ENCODE measurements around the gene PPID. TPM values are rescaled to one million over a fixed set of nuclear protein-coding genes. Genes with fewer than 3 reads are reported as not detected.
A peak's percentile ranks its signal among the peaks of the same experiment; 100 is the strongest.

PPID gene
- total RNA-seq, 1 experiment from 2014 or later: 87.6 TPM

DNA sequence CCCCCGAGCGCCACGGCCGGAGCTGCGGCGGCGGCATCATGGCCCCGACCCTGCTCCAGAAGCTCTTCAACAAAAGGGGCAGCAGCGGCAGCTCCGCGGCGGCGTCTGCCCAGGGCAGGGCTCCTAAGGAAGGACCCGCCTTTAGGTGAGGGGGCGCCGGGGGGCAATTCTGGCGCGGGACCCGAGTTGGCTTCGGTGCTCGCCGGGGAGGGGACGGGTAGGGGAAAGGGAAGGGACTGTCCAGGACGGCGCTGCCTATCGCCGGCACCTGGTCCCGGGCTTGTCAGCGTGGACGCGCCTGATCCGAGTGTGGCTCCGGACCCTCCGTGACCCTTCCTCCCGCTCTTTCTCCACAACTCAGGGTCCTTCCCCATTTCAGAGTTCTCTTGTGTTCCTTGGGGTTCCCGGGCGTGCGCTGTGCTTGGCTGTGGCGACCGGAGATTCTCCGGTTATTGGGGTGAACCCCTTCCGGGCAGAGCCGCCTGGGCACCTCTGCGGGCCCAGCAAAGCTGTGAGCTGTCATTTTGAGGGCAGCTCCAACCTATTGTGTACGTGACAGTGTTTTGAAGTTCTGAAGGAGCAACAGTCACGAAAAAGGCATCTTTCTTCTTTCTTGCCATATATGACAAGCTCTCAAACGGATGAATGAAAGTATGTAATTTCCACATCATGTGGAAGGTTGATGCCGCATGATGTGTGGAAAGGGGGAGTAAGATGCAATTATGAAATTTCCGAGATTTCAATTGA is 46.2 kb upstream of the PPID start:
- Histone ChIP-seq H3K4me3 (ENCODE audit: low read depth, low read length, poor library complexity, severe bottlenecking) (peak overlapping the region; percentile 57), H3K9me3 (ENCODE audit: low read depth, low read length, poor library complexity, severe bottlenecking) (no peaks in the 10 kb centered on the region), H3K36me3 (ENCODE audit: insufficient read depth, low read length, poor library complexity, severe bottlenecking) (no peaks in the 10 kb centered on the region), H3K4me1 (ENCODE audit: insufficient read depth, low read length, poor library complexity, severe bottlenecking) (peaks cover 9% of the 10 kb centered on the region), H3K27me3 (replicated peaks; ENCODE audit: insufficient read depth, low read depth, low read length, poor library complexity) (peaks cover 7% of the 10 kb centered on the region), H3K27ac (ENCODE audit: low read depth, low read length, poor library complexity, severe bottlenecking) (no peak overlapping the region)
- ChIA-PET POLR2A (ENCODE audit: low non-redundant PET) (interaction anchor here (0.6 kb wide), 3 partner anchors 13 to 250 kb away, joined by 3 read pairs; no protein-coding TSS in a partner anchor), CTCF (no interaction called here)
- intact Hi-C loops (cut with micrococcal nuclease; ENCODE audit: unreplicated experiment): no loop called here
- TF ChIP-seq, protein P1, sequence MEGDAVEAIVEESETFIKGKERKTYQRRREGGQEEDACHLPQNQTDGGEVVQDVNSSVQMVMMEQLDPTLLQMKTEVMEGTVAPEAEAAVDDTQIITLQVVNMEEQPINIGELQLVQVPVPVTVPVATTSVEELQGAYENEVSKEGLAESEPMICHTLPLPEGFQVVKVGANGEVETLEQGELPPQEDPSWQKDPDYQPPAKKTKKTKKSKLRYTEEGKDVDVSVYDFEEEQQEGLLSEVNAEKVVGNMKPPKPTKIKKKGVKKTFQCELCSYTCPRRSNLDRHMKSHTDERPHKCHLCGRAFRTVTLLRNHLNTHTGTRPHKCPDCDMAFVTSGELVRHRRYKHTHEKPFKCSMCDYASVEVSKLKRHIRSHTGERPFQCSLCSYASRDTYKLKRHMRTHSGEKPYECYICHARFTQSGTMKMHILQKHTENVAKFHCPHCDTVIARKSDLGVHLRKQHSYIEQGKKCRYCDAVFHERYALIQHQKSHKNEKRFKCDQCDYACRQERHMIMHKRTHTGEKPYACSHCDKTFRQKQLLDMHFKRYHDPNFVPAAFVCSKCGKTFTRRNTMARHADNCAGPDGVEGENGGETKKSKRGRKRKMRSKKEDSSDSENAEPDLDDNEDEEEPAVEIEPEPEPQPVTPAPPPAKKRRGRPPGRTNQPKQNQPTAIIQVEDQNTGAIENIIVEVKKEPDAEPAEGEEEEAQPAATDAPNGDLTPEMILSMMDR (conservative IDR thresholded peaks at IDR 0.05; ENCODE audit: low read depth, low read length): no peak
- TF ChIP-seq EZH2 (IDR thresholded peaks at IDR 0.05; ENCODE audit: borderline replicate concordance, low read depth, low read length, poor library complexity, severe bottlenecking): no peak
- BruUV-seq (replicated peaks): no TSS peak
- DNase-seq (ENCODE audit: low spot score): peak; percentile 28

DNA sequence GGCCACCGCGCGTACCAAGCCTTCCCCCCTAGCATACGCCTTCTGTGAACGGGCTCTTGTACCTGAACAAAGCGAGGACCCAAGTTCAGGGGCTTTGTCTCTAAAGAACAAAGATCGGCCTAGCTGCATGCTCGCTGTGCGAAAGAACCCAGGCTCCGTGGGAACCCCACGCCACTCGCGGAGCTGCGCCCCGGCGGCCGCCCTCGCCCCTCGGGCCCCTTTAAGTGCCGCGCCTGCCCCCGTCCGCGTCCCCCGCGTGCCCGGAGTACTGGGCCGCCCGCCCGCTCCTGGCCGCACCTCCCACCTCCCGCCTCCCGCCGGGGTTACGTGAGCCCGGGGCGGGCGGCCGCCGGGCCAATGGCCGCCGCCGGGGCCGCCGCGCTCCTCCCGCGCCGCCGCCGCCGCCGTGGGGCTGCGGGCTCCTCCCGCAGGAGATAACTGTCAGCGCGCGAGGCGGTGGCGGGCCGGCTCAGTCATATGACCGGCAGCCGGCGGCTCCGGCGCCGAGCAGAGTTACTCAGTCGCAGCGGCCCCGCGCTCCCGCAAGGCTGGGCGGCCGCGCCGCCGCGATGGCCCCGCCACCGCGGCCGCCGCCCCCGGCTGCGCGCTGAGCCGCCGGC is 45.5 kb upstream of the PPID start, which contains the start of gene FNIP2:
Gene FNIP2, plus strand, starts transcription at position 472 of the 620 bp plus-strand sequence. CDS start 187 bp downstream, outside the sequence.
- no TSS peak for BruUV-seq (replicated peaks)
- ChIA-PET POLR2A (ENCODE audit: low non-redundant PET) (interaction anchor here (0.6 kb wide), 1 partner anchor 250 kb away, joined by 3 read pairs; no protein-coding TSS in a partner anchor), CTCF (no interaction called here)
- Histone ChIP-seq H3K27me3 (replicated peaks; ENCODE audit: insufficient read depth, low read depth, low read length, poor library complexity) (peaks cover 7% of the 10 kb centered on the region), H3K36me3 (ENCODE audit: insufficient read depth, low read length, poor library complexity, severe bottlenecking) (no peaks in the 10 kb centered on the region), H3K27ac (ENCODE audit: low read depth, low read length, poor library complexity, severe bottlenecking) (peak within 1 kb of the TSS; percentile 57), H3K4me1 (ENCODE audit: insufficient read depth, low read length, poor library complexity, severe bottlenecking) (peaks cover 9% of the 10 kb centered on the region), H3K4me3 (ENCODE audit: low read depth, low read length, poor library complexity, severe bottlenecking) (peak within 1 kb of the TSS; percentile 57), H3K9me3 (ENCODE audit: low read depth, low read length, poor library complexity, severe bottlenecking) (no peaks in the 10 kb centered on the region)
- intact Hi-C loops (cut with micrococcal nuclease; ENCODE audit: unreplicated experiment): no loop called here
- DNase-seq (ENCODE audit: low spot score): peak; percentile 82
- TF ChIP-seq, protein P1 (conservative IDR thresholded peaks at IDR 0.05; ENCODE audit: low read depth, low read length): no peak
- TF ChIP-seq EZH2 (IDR thresholded peaks at IDR 0.05; ENCODE audit: borderline replicate concordance, low read depth, low read length, poor library complexity, severe bottlenecking): no peak

DNA sequence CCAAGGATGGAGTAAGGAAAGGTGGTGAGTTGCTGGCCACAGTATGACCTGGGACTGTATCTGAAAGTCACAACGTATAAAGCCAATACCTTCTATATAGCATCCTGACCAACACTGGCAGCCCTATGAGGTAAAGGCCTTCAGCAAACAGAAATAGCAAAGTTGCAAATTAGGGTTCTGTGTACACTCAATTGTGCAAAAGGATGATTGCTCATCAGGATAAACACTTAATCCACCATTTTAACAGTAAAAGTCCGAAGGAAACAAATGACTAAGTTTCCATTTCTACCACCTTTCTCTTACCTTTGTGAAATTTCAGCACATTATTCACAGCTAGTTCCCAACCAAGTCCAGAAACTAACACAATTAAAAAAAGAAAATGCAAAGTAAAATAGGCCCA is 44.3 kb upstream of the PPID start:
- TF ChIP-seq, protein P1 (conservative IDR thresholded peaks at IDR 0.05; ENCODE audit: low read depth, low read length): no peak
- TF ChIP-seq EZH2 (IDR thresholded peaks at IDR 0.05; ENCODE audit: borderline replicate concordance, low read depth, low read length, poor library complexity, severe bottlenecking): no peak
- intact Hi-C loops (cut with micrococcal nuclease; ENCODE audit: unreplicated experiment): no loop called here
- ChIA-PET POLR2A (ENCODE audit: low non-redundant PET) (no interaction called here), CTCF (no interaction called here)
- no TSS peak for BruUV-seq (replicated peaks)
- no peak overlapping the region for H3K4me3 ChIP-seq (ENCODE audit: low read depth, low read length, poor library complexity, severe bottlenecking)
- no peaks in the 10 kb centered on the region for H3K36me3 ChIP-seq (ENCODE audit: insufficient read depth, low read length, poor library complexity, severe bottlenecking)
- peaks cover 7% of the 10 kb centered on the region for H3K27me3 ChIP-seq (replicated peaks; ENCODE audit: insufficient read depth, low read depth, low read length, poor library complexity)
- DNase-seq (ENCODE audit: low spot score): no peak
- H3K9me3 ChIP-seq (ENCODE audit: low read depth, low read length, poor library complexity, severe bottlenecking): no peaks in the 10 kb centered on the region
- H3K4me1 ChIP-seq (ENCODE audit: insufficient read depth, low read length, poor library complexity, severe bottlenecking): peaks cover 9% of the 10 kb centered on the region
- H3K27ac ChIP-seq (ENCODE audit: low read depth, low read length, poor library complexity, severe bottlenecking): no peak overlapping the region

All from A673 (cell line).